AG04450 (cell line): ENCODE measurements around the gene USP10. TPM values are rescaled to one million over a fixed set of nuclear protein-coding genes. Genes with fewer than 3 reads are reported as not detected.
"Not testable (repeated sequence)": the region's sequence is repeated elsewhere in the genome, so short reads cannot be mapped to it uniquely, and the experiment has no call there.

Source experiments
- CTCF ChIA-PET: fragments of 300-600, 350-600 bp; formaldehyde crosslinking; extraction: SDS; loops from one replicate; lab custom pipeline; 2022; ENCODE audit warnings: antibody characterized with exemption, inconsistent platforms; lab: Charles Lee
- POLR2A ChIA-PET: fragments of 350-600 bp; formaldehyde crosslinking; extraction: SDS; loops from one replicate; lab custom pipeline; 2021; ENCODE audit warnings: antibody characterized with exemption, inconsistent platforms; lab: Yijun Ruan, JAX
- DNase-seq: peaks from one replicate; pipeline ENCODE4 v3.0.0-alpha.2; 2011; ENCODE audit warnings: low read depth, low spot score
- H3K27ac ChIP-seq: one replicate; pipeline ENCODE4 v1.5.1; 2012; ENCODE audit warnings: low read depth, low read length, control low read depth
- H3K27me3 ChIP-seq: one replicate; pipeline ENCODE4 v1.6.0; 2012; ENCODE audit warnings: low read length; ENCODE audit not compliant: control insufficient read depth, insufficient read depth
- H3K4me3 ChIP-seq: 2 replicates; pipeline ENCODE4 v1.5.1; 2011; ENCODE audit warnings: mild to moderate bottlenecking, low read depth, low read length, control low read depth
- H3K9me3 ChIP-seq: 2 replicates; pipeline ENCODE4 v1.5.1; 2012; ENCODE audit warnings: low read length; ENCODE audit not compliant: control insufficient read depth, insufficient read depth
- polyA plus RNA-seq: library from polyadenylated mRNA; depleted of rRNA; stranded (reverse); fragments of >200 nt; gene quantifications from 2 replicates; pipeline ENCODE4 v1.2.3, GENCODE V29; 2011
- TF ChIP-seq, protein P1 (sequence below): IDR thresholded peaks from 2 replicates; pipeline ENCODE4 v1.5.1; 2011; ENCODE audit warnings: low read depth, low read length, control low read depth, inconsistent platforms

The USP10 gene
- polyA plus RNA-seq, 1 experiment = 54.9 TPM

DNA sequence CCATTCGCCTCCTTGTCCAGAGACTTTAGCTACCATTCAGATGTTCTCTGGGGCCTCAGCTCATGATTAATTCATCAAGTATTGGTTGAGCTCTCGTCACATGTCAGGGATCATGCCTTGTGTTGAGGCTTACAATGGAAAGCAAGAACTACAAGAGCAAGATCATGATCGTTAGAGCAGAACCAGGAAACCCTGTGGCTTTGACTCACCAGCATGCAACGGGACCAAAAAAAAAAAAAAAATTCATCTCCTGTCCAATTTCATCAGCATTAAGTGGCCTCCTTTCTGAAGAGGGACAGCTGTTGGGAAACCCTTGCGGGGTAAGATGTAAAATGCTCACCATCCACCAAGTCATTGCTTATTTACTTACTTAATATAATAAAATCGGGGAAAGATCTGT, 12.1 kb upstream of the USP10 start:
- CTCF ChIA-PET = interaction anchor here (0.6 to 6.0 kb wide), 6 partner anchors 11 to 400 kb away, joined by 3 to 60 read pairs (median 7); no protein-coding TSS in a partner anchor
- Histone ChIP-seq H3K4me3 (no peak overlapping the region), H3K9me3 (no peaks in the 10 kb centered on the region; the same call in 1 of the 2 replicates), H3K27me3 (no peaks in the 10 kb centered on the region), H3K27ac (peak overlapping the region; percentile 86)
- TF ChIP-seq, protein P1, sequence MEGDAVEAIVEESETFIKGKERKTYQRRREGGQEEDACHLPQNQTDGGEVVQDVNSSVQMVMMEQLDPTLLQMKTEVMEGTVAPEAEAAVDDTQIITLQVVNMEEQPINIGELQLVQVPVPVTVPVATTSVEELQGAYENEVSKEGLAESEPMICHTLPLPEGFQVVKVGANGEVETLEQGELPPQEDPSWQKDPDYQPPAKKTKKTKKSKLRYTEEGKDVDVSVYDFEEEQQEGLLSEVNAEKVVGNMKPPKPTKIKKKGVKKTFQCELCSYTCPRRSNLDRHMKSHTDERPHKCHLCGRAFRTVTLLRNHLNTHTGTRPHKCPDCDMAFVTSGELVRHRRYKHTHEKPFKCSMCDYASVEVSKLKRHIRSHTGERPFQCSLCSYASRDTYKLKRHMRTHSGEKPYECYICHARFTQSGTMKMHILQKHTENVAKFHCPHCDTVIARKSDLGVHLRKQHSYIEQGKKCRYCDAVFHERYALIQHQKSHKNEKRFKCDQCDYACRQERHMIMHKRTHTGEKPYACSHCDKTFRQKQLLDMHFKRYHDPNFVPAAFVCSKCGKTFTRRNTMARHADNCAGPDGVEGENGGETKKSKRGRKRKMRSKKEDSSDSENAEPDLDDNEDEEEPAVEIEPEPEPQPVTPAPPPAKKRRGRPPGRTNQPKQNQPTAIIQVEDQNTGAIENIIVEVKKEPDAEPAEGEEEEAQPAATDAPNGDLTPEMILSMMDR = no peak
- POLR2A ChIA-PET = interaction anchor here (0.7 to 0.8 kb wide), 3 partner anchors 45 to 307 kb away, joined by 3 to 5 read pairs (median 3); no protein-coding TSS in a partner anchor
- peak; percentile 67 for DNase-seq

- CTCF ChIA-PET = interaction anchor here (0.6 to 6.0 kb wide), 4 partner anchors 13 to 38 kb away, joined by 5 to 60 read pairs (median 10); no protein-coding TSS in a partner anchor
- not testable (repeated sequence) for H3K9me3 ChIP-seq, H3K27me3 ChIP-seq, DNase-seq, H3K4me3 ChIP-seq
- POLR2A ChIA-PET = interaction anchor here (0.7 kb wide), 2 partner anchors 35 to 46 kb away, joined by 3 read pairs; no protein-coding TSS in a partner anchor
- H3K27ac ChIP-seq = peak overlapping the region; percentile 11
Measured at GRCh38 chr16:84688163-84688562, 11.6 kb upstream of the USP10 start.

- Histone ChIP-seq H3K27me3 (no peaks in the 10 kb centered on the region), H3K27ac (peak overlapping the region; percentile 80), H3K4me3 (no peak overlapping the region), H3K9me3 (no peaks in the 10 kb centered on the region; the same call in 1 of the 2 replicates)
- TF ChIP-seq, protein P1 = no peak
- ChIA-PET POLR2A (interaction anchor here (1.0 to 1.2 kb wide), 4 partner anchors 12 to 131 kb away, joined by 3 to 5 read pairs (median 4); partner anchors contain the start of gene CRISPLD2), CTCF (interaction anchor here (1.0 to 6.0 kb wide), 4 partner anchors 12 to 282 kb away, joined by 3 to 60 read pairs (median 7); no protein-coding TSS in a partner anchor)
- DNase-seq = peak; percentile 83
Measured at GRCh38 chr16:84689111-84689510, 10.7 kb upstream of the USP10 start.

DNA sequence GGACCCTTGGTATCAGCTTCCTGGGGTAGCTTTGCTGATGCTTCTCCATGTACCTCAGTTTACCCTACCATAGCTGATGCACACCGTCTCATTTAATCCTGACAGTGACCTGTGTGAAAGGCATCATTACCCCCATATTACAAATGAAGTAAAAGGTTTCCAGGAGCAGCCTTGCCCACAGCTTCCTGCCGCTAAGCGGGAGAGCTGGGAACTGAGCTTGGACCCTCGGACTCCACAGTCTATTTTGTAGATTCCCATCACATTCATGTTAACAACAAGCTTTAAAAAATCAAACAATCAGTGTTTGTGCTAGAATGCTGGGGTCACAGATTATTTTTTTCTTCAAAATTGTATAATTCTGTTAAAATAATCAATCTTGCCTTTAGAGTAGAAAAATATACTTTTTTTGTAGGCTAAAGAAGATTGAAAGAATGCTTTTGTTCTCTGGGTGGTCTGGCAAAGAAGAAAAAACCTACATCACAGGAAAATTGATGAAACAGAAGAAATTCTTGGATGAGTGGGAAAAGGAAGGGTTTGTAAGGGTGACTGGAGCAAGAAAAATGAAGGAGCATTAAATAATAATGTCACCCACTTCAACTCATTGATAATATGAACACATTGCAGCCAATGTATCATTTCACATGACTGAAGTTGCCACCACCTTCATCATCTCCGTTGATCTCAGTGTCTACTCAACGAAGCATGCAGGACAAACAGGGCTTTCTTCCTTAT, 9.5 kb upstream of the USP10 start:
- Histone ChIP-seq H3K9me3 (no peaks in the 10 kb centered on the region; the same call in 1 of the 2 replicates), H3K4me3 (no peak overlapping the region), H3K27ac (no peak overlapping the region), H3K27me3 (no peaks in the 10 kb centered on the region)
- TF ChIP-seq, protein P1 = no peak
- DNase-seq = no peak
- ChIA-PET POLR2A (interaction anchor here (1.1 kb wide), 1 partner anchor 11 kb away, joined by 4 read pairs; no protein-coding TSS in a partner anchor), CTCF (interaction anchor here (1.9 to 6.0 kb wide), 3 partner anchors 13 to 36 kb away, joined by 4 to 60 read pairs (median 10); no protein-coding TSS in a partner anchor)

- TF ChIP-seq, protein P1 = no peak
- no peak for DNase-seq
- Histone ChIP-seq H3K9me3 (no peaks in the 10 kb centered on the region; the same call in 1 of the 2 replicates), H3K27me3 (no peaks in the 10 kb centered on the region), H3K4me3 (no peak overlapping the region), H3K27ac (no peak overlapping the region)
- POLR2A ChIA-PET = interaction anchor here (0.8 kb wide), 1 partner anchor 160 kb away, joined by 5 read pairs; no protein-coding TSS in a partner anchor
- CTCF ChIA-PET = interaction anchor here (4.2 kb wide), 1 partner anchor 20 kb away, joined by 20 read pairs; no protein-coding TSS in a partner anchor
Measured at GRCh38 chr16:84692451-84693214, 7.2 kb upstream of the USP10 start.

DNA sequence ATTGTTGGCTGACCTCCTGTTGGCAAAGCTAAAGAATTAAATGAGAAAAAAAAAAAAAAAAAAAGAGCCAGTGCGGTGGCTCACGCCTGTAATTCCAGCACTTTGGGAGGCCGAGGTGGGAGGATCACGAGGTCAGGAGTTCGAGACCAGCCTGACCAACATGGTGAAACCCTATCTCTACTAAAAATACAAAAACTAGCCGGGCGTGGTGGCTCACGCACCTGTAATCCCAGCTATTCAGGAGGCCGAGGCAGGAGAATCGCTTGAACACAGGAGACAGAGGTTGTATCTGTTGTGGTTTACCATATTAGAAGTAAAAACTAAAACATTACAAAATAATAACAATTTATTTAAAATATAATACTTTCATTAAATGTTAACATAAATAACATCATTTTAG, 5.9 kb upstream of the USP10 start:
- not testable (repeated sequence) for H3K9me3 ChIP-seq, H3K4me3 ChIP-seq, H3K27ac ChIP-seq, DNase-seq, H3K27me3 ChIP-seq
- POLR2A ChIA-PET = interaction anchor here (0.7 to 0.8 kb wide), 2 partner anchors 62 to 143 kb away, joined by 3 to 7 read pairs; no protein-coding TSS in a partner anchor
- CTCF ChIA-PET = interaction anchor here (4.2 kb wide), 1 partner anchor 22 kb away, joined by 20 read pairs; no protein-coding TSS in a partner anchor
